BE2C (cell line): ENCODE results near the gene ERCC6.

Source experiments
- DNase-seq: peaks from one replicate; pipeline ENCODE4 v3.0.0-alpha.2; 2020
- H3K27me3 ChIP-seq: fragments of 250-450 bp; sonication (Bioruptor Pico); 2 replicates; pipeline ENCODE4 v1.5.1; 2020; ENCODE audit warnings: mild to moderate bottlenecking
- H3K36me3 ChIP-seq: fragments of 250-450 bp; sonication (Bioruptor Pico); 2 replicates; pipeline ENCODE4 v1.5.1; 2020; ENCODE audit warnings: mild to moderate bottlenecking
- H3K4me1 ChIP-seq: fragments of 250-450 bp; sonication (Bioruptor Pico); 2 replicates; pipeline ENCODE4 v1.5.1; 2020
- H3K4me3 ChIP-seq: 2 replicates; pipeline ENCODE4 v1.5.1; 2011; ENCODE audit warnings: low read depth, low read length
- H3K9me3 ChIP-seq: fragments of 250-450 bp; sonication (Bioruptor Pico); 2 replicates; pipeline ENCODE4 v1.5.1; 2020
- TF ChIP-seq, protein P1 (sequence below): IDR thresholded peaks from 2 replicates; pipeline ENCODE4 v1.5.1; 2012; ENCODE audit warnings: mild to moderate bottlenecking, low read depth, low read length

ERCC6 gene

DNA sequence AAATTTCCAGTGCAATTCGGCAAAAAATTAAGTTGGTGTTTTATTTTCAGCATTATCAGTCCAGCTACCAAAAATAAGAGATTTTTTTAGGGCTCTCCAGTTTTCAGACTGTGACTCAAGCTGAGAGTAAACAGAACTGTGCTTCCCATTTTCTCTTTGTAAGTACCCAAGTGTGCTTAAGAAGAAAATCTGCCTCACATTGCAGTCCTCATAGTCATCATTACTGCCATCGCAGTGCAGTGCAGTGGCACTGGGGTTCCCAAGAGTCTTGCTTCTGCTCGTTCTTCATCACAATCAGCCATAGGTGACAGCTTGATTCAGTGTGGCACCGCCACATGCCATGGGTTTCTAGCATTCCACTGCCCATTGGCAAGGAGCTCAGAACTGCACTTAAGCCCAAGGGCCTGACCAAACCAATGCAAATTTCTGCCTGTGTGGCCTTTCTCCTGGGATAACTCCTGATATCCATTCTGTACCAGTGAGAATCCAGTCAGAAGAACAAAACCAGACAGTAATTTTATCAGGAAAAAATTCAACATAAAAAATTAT, 25.6 kb upstream of the ERCC6 start:
- no peaks in the 10 kb centered on the region for H3K36me3 ChIP-seq
- no peaks in the 10 kb centered on the region for H3K9me3 ChIP-seq
- TF ChIP-seq, protein P1, sequence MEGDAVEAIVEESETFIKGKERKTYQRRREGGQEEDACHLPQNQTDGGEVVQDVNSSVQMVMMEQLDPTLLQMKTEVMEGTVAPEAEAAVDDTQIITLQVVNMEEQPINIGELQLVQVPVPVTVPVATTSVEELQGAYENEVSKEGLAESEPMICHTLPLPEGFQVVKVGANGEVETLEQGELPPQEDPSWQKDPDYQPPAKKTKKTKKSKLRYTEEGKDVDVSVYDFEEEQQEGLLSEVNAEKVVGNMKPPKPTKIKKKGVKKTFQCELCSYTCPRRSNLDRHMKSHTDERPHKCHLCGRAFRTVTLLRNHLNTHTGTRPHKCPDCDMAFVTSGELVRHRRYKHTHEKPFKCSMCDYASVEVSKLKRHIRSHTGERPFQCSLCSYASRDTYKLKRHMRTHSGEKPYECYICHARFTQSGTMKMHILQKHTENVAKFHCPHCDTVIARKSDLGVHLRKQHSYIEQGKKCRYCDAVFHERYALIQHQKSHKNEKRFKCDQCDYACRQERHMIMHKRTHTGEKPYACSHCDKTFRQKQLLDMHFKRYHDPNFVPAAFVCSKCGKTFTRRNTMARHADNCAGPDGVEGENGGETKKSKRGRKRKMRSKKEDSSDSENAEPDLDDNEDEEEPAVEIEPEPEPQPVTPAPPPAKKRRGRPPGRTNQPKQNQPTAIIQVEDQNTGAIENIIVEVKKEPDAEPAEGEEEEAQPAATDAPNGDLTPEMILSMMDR: no peak
- no peak overlapping the region for H3K4me3 ChIP-seq
- H3K4me1 ChIP-seq: no peaks in the 10 kb centered on the region
- no peak for DNase-seq
- no peaks in the 10 kb centered on the region for H3K27me3 ChIP-seq

DNA sequence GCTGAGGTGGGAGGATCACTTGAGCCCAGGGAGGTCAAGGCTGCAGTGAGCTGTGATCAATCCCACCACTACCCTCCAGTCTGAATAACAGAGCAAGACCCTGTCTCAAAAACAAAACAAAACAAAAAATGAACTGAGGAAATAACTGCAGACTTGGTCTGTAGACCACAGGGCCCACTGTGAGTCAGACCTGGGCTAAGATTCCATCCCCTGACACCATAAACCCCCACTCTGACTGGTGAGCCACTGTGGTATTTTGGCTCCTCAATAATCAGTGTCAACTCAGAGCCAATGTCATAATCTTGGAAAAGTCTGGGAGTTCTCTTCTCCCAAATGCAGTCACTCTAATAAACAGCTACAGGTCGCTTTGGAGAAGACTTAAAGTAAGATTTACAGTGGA, 24.0 kb upstream of the ERCC6 start:
- no peaks in the 10 kb centered on the region for H3K36me3 ChIP-seq
- H3K9me3 ChIP-seq: no peaks in the 10 kb centered on the region
- TF ChIP-seq, protein P1: no peak
- no peaks in the 10 kb centered on the region for H3K4me1 ChIP-seq
- H3K27me3 ChIP-seq: no peaks in the 10 kb centered on the region
- DNase-seq: no peak
- H3K4me3 ChIP-seq: no peak overlapping the region

- Histone ChIP-seq H3K4me1 (no peaks in the 10 kb centered on the region), H3K9me3 (no peaks in the 10 kb centered on the region), H3K4me3 (no peak overlapping the region), H3K27me3 (no peaks in the 10 kb centered on the region), H3K36me3 (no peaks in the 10 kb centered on the region)
- TF ChIP-seq, protein P1: no peak
- DNase-seq: no peak
Measured at GRCh38 chr10:49560526-49560925, 21.6 kb upstream of the ERCC6 start.

DNA sequence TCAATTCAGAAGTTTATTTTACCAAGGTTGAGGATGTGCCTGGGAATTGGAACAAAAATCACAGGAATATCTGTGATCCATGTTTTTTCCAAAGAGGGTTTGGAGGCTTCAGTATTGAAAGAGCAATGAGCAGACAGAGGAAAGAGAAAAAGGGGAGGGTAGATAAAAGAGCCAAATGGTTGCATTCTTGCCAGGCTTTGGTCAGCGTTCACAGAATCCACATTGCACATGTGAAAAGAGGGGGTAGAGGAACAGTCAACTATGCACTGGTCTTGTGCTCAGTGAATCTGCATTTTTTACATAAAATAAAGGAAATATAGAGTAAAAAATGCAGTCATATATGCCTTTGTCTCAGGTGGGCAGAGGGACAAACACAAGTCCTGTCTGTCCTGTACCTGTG, 20.6 kb upstream of the ERCC6 start:
- no peaks in the 10 kb centered on the region for H3K9me3 ChIP-seq
- DNase-seq: no peak
- H3K27me3 ChIP-seq: no peaks in the 10 kb centered on the region
- no peaks in the 10 kb centered on the region for H3K4me1 ChIP-seq
- no peaks in the 10 kb centered on the region for H3K36me3 ChIP-seq
- no peak overlapping the region for H3K4me3 ChIP-seq
- TF ChIP-seq, protein P1: no peak

- Histone ChIP-seq H3K27me3 (no peaks in the 10 kb centered on the region), H3K36me3 (no peaks in the 10 kb centered on the region), H3K4me1 (no peaks in the 10 kb centered on the region), H3K9me3 (no peaks in the 10 kb centered on the region), H3K4me3 (no peak overlapping the region)
- TF ChIP-seq, protein P1: no peak
- no peak for DNase-seq
Measured at GRCh38 chr10:49558190-49558589, 19.3 kb upstream of the ERCC6 start.

DNA sequence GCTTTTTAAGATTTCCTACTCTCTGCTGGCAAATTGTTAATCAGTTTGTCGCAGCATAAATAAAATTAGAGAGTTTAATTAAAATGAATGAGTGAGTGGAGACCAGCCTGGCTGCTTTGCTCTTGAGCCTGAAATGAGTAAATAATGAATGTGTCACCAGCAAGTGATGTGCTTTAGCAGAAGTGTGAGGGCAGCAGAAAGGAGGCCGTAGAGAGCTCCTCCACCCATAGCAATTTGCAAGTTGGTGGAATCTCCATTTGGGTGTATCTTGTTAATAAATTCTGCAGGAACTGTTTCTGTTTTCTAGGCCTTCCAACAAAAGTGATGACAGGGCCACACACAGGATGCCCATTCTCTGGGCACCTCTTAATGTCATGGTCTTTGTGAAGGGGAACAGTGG, 18.8 kb upstream of the ERCC6 start:
- Histone ChIP-seq H3K27me3 (no peaks in the 10 kb centered on the region), H3K4me3 (no peak overlapping the region), H3K4me1 (no peaks in the 10 kb centered on the region), H3K9me3 (no peaks in the 10 kb centered on the region), H3K36me3 (no peaks in the 10 kb centered on the region)
- TF ChIP-seq, protein P1: no peak
- no peak for DNase-seq
